Measurements from ENCODE around the gene PSAPL1.

The PSAPL1 gene

DNA sequence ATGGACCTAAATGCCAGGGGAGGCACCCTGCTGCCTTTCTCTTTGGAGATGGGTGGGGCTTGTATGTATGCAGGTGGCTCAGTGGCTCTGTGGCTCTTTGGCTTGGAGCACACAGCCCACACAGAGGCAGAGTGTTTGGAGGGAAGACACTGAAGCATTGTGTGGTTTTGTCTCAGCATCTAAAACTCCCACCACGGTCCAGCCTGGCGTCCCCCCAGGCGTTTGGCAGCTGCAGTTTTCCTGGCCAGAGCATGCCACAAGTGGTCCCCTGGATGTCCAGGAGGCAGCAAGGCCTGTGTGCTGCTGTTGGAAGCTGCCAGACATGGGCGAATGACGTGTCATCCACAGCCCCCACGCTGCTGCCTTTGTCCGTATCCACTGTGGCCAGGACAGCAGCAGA lies 32.2 kb upstream of the PSAPL1 start:
- no peak overlapping the region for H3K4me3 ChIP-seq (ENCODE audit: low read depth, low read length)
- TF ChIP-seq, protein P1, sequence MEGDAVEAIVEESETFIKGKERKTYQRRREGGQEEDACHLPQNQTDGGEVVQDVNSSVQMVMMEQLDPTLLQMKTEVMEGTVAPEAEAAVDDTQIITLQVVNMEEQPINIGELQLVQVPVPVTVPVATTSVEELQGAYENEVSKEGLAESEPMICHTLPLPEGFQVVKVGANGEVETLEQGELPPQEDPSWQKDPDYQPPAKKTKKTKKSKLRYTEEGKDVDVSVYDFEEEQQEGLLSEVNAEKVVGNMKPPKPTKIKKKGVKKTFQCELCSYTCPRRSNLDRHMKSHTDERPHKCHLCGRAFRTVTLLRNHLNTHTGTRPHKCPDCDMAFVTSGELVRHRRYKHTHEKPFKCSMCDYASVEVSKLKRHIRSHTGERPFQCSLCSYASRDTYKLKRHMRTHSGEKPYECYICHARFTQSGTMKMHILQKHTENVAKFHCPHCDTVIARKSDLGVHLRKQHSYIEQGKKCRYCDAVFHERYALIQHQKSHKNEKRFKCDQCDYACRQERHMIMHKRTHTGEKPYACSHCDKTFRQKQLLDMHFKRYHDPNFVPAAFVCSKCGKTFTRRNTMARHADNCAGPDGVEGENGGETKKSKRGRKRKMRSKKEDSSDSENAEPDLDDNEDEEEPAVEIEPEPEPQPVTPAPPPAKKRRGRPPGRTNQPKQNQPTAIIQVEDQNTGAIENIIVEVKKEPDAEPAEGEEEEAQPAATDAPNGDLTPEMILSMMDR (IDR thresholded peaks at IDR 0.05; ENCODE audit: borderline replicate concordance, insufficient read depth, low read depth, low read length) = no peak

DNA sequence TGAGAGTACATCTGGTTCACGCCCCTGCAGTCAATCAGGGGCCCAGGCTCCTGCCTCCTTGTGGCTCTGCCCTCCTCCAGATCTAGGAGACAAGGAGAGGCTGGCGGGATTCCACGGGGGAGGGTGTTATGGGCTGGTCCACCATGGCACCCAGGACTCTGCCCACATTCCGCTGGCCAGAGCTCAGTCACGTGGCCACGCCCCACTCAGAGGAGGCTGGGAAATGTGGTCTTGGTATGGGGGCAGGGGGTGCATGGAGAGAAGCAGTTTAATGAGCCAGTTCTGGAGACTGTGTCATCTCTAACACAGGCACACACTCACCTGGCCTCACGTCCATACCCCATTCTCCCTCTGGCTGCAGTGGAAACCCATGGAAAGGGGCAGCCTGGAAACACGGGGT lies 31.5 kb upstream of the PSAPL1 start:
- H3K4me3 ChIP-seq (ENCODE audit: low read depth, low read length) = no peak overlapping the region
- TF ChIP-seq, protein P1 (IDR thresholded peaks at IDR 0.05; ENCODE audit: borderline replicate concordance, insufficient read depth, low read depth, low read length) = no peak

DNA sequence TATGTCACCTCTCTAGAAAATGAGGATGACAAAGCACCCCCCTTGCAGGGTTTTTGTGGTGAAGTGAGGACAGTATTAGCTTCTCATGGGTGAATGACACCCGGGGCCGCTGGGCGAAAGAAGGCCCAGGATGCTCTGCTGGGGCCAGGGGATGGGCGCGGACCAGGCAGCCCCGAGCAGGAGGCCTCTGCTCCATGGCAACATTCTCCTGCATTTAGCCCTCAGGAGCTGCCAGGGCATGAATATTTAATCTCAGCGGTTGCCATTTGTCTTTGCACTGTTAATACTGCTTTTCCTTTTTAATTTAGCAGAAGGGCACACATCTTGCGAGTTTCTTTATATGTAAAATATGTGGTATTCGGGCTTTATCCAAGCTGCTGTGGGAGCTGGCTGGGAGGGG lies 30.3 kb upstream of the PSAPL1 start:
- TF ChIP-seq, protein P1 (IDR thresholded peaks at IDR 0.05; ENCODE audit: borderline replicate concordance, insufficient read depth, low read depth, low read length) = no peak
- no peak overlapping the region for H3K4me3 ChIP-seq (ENCODE audit: low read depth, low read length)

DNA sequence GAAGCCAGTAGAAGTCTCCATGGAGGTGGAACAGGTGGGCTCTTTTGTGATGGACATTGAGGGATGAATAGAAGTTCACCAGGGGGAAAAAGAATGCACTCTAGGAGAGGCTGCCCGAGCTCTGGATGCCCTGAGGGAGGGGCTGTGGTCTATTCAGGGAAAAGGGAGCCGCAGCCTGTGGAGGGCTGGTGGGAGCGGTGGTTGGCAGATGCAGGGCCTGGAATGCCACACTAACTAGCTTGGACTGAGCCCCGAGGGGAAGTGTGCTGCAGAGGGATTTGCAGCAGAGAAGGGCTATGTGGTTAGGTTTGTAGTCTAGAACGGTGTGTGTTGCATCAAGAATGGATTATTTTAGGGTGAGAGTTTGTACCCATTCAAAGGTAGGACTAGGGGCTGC lies 29.5 kb upstream of the PSAPL1 start:
- H3K4me3 ChIP-seq (ENCODE audit: low read depth, low read length) = no peak overlapping the region
- TF ChIP-seq, protein P1 (IDR thresholded peaks at IDR 0.05; ENCODE audit: borderline replicate concordance, insufficient read depth, low read depth, low read length) = no peak

DNA sequence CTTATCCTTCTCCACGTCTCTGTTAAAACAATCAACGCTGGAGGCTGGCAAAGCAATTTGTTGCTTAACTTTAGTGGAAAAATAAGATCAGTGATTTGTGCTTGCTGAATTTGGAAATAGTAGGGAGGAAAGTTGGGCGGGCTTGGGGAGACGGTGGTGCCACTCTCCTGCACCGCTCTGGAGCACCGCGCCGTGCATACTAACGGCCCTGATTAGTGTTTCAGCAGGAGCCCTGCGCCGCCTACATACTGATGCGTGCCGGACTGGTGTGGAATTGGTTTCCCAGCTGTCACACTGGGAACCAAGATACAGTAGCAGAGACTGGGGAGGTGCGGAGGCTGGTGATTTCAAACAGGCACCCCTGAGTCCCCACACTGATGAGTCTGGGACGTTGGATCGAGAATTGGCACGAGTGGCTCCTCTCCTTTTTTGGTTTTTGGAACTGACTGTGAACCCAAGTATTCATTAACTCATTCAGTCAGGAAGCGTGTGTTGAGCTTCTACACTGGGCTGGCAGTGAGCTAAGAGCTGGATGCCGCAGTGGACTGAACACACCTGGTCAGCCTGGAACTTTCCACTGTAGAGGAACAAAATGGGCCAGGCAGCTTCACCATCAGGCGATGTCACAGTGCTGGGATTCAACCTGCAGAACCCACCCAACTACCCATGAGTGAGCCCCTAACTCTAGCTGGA lies 29.0 kb upstream of the PSAPL1 start:
- TF ChIP-seq, protein P1 (IDR thresholded peaks at IDR 0.05; ENCODE audit: borderline replicate concordance, insufficient read depth, low read depth, low read length) = no peak
- H3K4me3 ChIP-seq (ENCODE audit: low read depth, low read length) = no peak overlapping the region

DNA sequence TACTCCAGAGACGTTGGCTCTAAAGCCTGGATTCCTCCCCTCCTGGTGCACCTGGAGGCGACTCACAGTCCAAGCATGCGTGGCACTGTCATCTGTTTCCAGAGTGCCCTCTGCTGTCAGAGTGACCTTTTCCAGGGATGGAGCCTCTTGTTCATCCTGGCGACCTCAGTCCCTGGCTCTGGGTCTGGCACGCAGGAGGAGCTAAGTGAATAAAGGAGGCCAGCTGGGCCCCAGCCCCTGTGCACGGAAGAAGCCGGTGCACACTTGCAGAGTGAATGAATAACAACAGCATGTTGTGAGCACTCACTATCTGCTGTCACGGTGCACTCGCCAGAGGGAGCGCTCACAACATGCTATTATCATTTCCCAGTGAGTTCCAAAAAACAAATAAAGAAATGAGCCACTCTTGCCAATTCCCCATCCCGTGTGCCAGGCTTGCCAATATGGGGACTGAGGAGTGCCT lies 27.8 kb upstream of the PSAPL1 start:
- no peak overlapping the region for H3K4me3 ChIP-seq (ENCODE audit: low read depth, low read length)
- TF ChIP-seq, protein P1 (IDR thresholded peaks at IDR 0.05; ENCODE audit: borderline replicate concordance, insufficient read depth, low read depth, low read length) = no peak

DNA sequence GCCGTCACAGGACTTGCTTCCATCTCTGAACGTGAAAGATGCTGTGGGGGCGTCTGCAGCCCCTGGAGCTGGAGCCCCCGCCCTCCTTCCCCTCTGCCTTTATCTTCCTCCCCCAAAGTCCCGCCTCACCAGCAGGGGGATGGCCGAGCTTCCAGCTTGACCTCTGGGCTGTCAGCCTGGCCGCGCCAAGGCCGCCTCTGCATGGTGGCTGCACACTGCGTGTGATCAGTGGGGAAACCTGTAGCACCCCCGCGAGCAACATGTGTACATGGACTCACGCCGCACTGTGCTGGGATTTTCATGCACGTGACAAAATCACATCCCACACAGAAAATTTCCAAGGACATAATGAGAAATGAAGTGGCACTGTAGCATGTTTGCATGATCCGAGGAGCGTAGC lies 26.5 kb upstream of the PSAPL1 start:
- no peak overlapping the region for H3K4me3 ChIP-seq (ENCODE audit: low read depth, low read length)
- TF ChIP-seq, protein P1 (IDR thresholded peaks at IDR 0.05; ENCODE audit: borderline replicate concordance, insufficient read depth, low read depth, low read length) = no peak

Measured in GM12875 (cell line).